ENCODE measurements around the gene JPT2. TPM values are rescaled to one million over a fixed set of nuclear protein-coding genes. Genes with fewer than 3 reads are reported as not detected.
"Not testable (repeated sequence)": the region's sequence is repeated elsewhere in the genome, so short reads cannot be mapped to it uniquely, and the experiment has no call there.

The JPT2 gene
- total RNA-seq, 1 donor from 2014 or later: 132 TPM

GRCh38 chr16:1701216-1701878 lies 23.3 kb downstream of the JPT2 start:
- peaks cover 19% of the 10 kb centered on the region for H3K36me3 Mint-ChIP-seq
- H3K27ac Mint-ChIP-seq: no peak overlapping the region
- no peak for DNase-seq (ENCODE audit: extremely low spot score, unreplicated experiment)
- no peak overlapping the region for H3K4me3 Mint-ChIP-seq
- H3K27me3 Mint-ChIP-seq: no peaks in the 10 kb centered on the region
- no peaks in the 10 kb centered on the region for H3K4me1 Mint-ChIP-seq (ENCODE audit: unreplicated experiment)
- no peaks in the 10 kb centered on the region for H3K9me3 Mint-ChIP-seq
- TF ChIP-seq CTCF (conservative IDR thresholded peaks at IDR 0.05): no peak

- H3K27me3 Mint-ChIP-seq; DNase-seq (ENCODE audit: extremely low spot score, unreplicated experiment); H3K36me3 Mint-ChIP-seq; H3K9me3 Mint-ChIP-seq: not testable (repeated sequence)
- Mint-ChIP-seq H3K4me3 (peak overlapping the region; percentile 99), H3K4me1 (ENCODE audit: unreplicated experiment) (peaks cover 16% of the 10 kb centered on the region), H3K27ac (peak overlapping the region; percentile 99)
These were observed 27.2 kb downstream of the JPT2 start for GRCh38 chr16:1705324-1705687.

- Mint-ChIP-seq H3K27me3 (no peaks in the 10 kb centered on the region), H3K4me3 (peak within 1 kb of the TSS; percentile 99), H3K27ac (peak within 1 kb of the TSS; percentile 99), H3K36me3 (peaks cover 3% of the 10 kb centered on the region), H3K9me3 (no peaks in the 10 kb centered on the region), H3K4me1 (ENCODE audit: unreplicated experiment) (peaks cover 16% of the 10 kb centered on the region)
- peak; percentile 99 for TF ChIP-seq CTCF (conservative IDR thresholded peaks at IDR 0.05)
- peak; percentile 99 for DNase-seq (ENCODE audit: extremely low spot score, unreplicated experiment)
These were observed 27.8 kb downstream of the JPT2 start, which contains the start of gene MAPK8IP3 for GRCh38 chr16:1705688-1706385. Gene MAPK8IP3, plus strand, starts transcription at chr16:1706195. Its CDS starts 145 bp downstream, at chr16:1706340.

GRCh38 chr16:1706386-1707192 lies 28.5 kb downstream of the JPT2 start:
- Mint-ChIP-seq H3K27me3 (no peaks in the 10 kb centered on the region), H3K4me3 (peak overlapping the region; percentile 90), H3K9me3 (no peaks in the 10 kb centered on the region), H3K27ac (peak overlapping the region; percentile 84), H3K4me1 (ENCODE audit: unreplicated experiment) (peaks cover 16% of the 10 kb centered on the region), H3K36me3 (peaks cover 3% of the 10 kb centered on the region)
- TF ChIP-seq CTCF (conservative IDR thresholded peaks at IDR 0.05): no peak
- DNase-seq (ENCODE audit: extremely low spot score, unreplicated experiment): no peak

- Mint-ChIP-seq H3K4me3 (peak overlapping the region; percentile 90), H3K9me3 (no peaks in the 10 kb centered on the region), H3K27ac (peak overlapping the region; percentile 84), H3K36me3 (no peaks in the 10 kb centered on the region), H3K27me3 (no peaks in the 10 kb centered on the region), H3K4me1 (ENCODE audit: unreplicated experiment) (peaks cover 16% of the 10 kb centered on the region)
- no peak for DNase-seq (ENCODE audit: extremely low spot score, unreplicated experiment)
- no peak for TF ChIP-seq CTCF (conservative IDR thresholded peaks at IDR 0.05)
These were observed 29.2 kb downstream of the JPT2 start for GRCh38 chr16:1707193-1707790.
